Measurements from ENCODE around the gene HIP1R.

GRCh38 chr12:122884091-122884826, 49.0 kb downstream of the HIP1R start:
- TF ChIP-seq RBFOX2 (IDR thresholded peaks at IDR 0.05; ENCODE audit: low read depth, low read length) (no peak), FOSL2 (CRISPR knock-in tag; IDR thresholded peaks at IDR 0.05) (no peak)

Measured in HepG2 (cell line).